IMR-90 (cell line): ENCODE data around the gene ACOD1.
"Not testable (repeated sequence)": the region's sequence is repeated elsewhere in the genome, so short reads cannot be mapped to it uniquely, and the experiment has no call there.

Experiments used
- BHLHE40 ChIP-seq: fragments of 150-350 bp; IDR thresholded peaks from 2 replicates; pipeline ENCODE4 v1.6.1; 2016; ENCODE audit warnings: mild to moderate bottlenecking, low read depth, low read length
- CEBPB ChIP-seq: IDR thresholded peaks from 2 replicates; pipeline ENCODE4 v1.6.1; 2012; ENCODE audit warnings: low read depth, low read length, improper control_type of control experiment
- CHD1 ChIP-seq: IDR thresholded peaks from 2 replicates; pipeline ENCODE4 v1.6.1; 2012; ENCODE audit warnings: low read depth, low read length, improper control_type of control experiment
- MAFK ChIP-seq: IDR thresholded peaks from 2 replicates; pipeline ENCODE4 v1.6.1; 2012; ENCODE audit warnings: low read depth, low read length, improper control_type of control experiment
- MXI1 ChIP-seq: IDR thresholded peaks from 2 replicates; pipeline ENCODE4 v1.6.1; 2012; ENCODE audit warnings: low read depth, mild to moderate bottlenecking, low read length, moderate library complexity, borderline replicate concordance
- POLR2A ChIP-seq: IDR thresholded peaks from 2 replicates; pipeline ENCODE4 v1.6.1; 2012; ENCODE audit warnings: mild to moderate bottlenecking, low read depth, low read length
- RAD21 ChIP-seq: IDR thresholded peaks from 2 replicates; pipeline ENCODE4 v1.6.1; 2012; ENCODE audit warnings: low read length, improper control_type of control experiment
- RCOR1 ChIP-seq: IDR thresholded peaks from 2 replicates; pipeline ENCODE4 v1.6.1; 2012; ENCODE audit warnings: mild to moderate bottlenecking, low read length, improper control_type of control experiment; ENCODE audit not compliant: insufficient replicate concordance
- RFX5 ChIP-seq: IDR thresholded peaks from 2 replicates; pipeline ENCODE4 v1.8.0; 2012; ENCODE audit warnings: low read depth, mild to moderate bottlenecking, low read length, moderate library complexity
- TF ChIP-seq, protein P1 (sequence below): conservative IDR thresholded peaks from 2 replicates; pipeline ENCODE4 v1.5.1; 2012; ENCODE audit warnings: mild to moderate bottlenecking, low read depth, low read length, improper control_type of control experiment
- TF ChIP-seq, protein P2 (sequence below): fragments of 150-350 bp; IDR thresholded peaks from 2 replicates; pipeline ENCODE4 v1.6.1; 2017; ENCODE audit warnings: mild to moderate bottlenecking, antibody characterized with exemption, low read length, low read depth

DNA sequence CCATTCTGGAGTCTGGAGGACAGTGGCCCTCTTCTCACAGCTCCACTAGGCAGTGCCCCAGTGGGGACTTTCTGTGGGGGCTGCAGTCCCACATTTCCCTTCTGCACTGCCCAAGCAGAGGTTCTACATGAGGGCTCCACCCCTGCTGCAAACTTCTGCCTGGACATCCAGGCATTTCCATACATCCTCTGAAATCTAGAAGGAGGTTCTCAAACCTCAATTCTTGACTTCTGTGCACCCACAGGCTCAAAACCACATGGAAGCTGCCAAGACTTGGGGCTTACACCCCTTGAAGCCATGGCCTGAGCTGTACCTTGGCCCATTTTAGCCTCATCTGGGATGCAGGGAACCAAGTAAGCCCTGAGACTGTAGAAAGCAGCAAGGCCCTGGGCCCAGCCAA is 11.4 kb downstream of the ACOD1 start:
- TF ChIP-seq, protein P1, sequence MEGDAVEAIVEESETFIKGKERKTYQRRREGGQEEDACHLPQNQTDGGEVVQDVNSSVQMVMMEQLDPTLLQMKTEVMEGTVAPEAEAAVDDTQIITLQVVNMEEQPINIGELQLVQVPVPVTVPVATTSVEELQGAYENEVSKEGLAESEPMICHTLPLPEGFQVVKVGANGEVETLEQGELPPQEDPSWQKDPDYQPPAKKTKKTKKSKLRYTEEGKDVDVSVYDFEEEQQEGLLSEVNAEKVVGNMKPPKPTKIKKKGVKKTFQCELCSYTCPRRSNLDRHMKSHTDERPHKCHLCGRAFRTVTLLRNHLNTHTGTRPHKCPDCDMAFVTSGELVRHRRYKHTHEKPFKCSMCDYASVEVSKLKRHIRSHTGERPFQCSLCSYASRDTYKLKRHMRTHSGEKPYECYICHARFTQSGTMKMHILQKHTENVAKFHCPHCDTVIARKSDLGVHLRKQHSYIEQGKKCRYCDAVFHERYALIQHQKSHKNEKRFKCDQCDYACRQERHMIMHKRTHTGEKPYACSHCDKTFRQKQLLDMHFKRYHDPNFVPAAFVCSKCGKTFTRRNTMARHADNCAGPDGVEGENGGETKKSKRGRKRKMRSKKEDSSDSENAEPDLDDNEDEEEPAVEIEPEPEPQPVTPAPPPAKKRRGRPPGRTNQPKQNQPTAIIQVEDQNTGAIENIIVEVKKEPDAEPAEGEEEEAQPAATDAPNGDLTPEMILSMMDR, result not testable (repeated sequence)
- TF ChIP-seq CHD1, POLR2A, MAFK, RAD21, BHLHE40, MXI1, RFX5, RCOR1, CEBPB: not testable (repeated sequence)
- TF ChIP-seq, protein P2, sequence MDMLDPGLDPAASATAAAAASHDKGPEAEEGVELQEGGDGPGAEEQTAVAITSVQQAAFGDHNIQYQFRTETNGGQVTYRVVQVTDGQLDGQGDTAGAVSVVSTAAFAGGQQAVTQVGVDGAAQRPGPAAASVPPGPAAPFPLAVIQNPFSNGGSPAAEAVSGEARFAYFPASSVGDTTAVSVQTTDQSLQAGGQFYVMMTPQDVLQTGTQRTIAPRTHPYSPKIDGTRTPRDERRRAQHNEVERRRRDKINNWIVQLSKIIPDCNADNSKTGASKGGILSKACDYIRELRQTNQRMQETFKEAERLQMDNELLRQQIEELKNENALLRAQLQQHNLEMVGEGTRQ, result not testable (repeated sequence)
